NCI-H748 (cell line): ENCODE results near the gene CTSC.
A peak's percentile ranks its signal among the peaks of the same experiment; 100 is the strongest.
"Not testable (repeated sequence)": the region's sequence is repeated elsewhere in the genome, so short reads cannot be mapped to it uniquely, and the experiment has no call there.

Experiments used
- DNase-seq: peaks from one replicate; lab custom pipeline; 2025; ENCODE audit not compliant: unreplicated experiment; lab: John Stamatoyannopoulos, UW

Gene CTSC

DNA sequence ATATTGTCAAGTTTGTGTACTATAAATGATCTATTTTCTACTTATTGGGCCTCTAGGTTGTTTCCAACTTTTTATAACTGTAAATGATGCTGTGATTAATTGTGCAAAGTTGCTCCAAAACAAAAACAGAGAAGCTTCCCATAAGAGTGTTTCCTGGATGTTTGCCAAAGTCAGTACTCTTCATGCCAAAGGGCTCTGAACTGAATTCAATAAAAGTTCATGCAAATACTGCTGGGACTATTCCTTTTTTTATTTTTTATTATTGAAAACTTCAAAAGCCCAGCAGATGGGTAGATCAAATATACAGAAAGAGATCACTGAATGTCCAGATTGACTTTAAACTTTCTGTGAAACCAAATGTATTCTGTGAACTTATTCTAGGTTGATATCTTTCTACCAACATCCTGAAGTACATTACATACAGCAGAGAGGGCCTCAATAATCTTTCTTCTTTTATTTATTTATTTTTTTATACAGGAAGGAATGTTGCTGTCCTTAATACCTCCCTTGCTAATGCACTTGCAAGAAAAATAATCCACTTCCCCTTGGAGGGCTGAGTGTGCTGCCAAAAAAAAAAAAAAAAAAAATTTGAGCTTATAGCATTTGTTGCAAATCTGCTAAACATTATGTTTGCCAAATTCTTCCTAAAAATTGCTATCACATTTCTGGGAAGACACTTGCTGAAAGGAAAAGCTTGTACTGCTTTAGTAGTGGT lies 53.0 kb downstream of the CTSC start:
- no peak for DNase-seq

DNA sequence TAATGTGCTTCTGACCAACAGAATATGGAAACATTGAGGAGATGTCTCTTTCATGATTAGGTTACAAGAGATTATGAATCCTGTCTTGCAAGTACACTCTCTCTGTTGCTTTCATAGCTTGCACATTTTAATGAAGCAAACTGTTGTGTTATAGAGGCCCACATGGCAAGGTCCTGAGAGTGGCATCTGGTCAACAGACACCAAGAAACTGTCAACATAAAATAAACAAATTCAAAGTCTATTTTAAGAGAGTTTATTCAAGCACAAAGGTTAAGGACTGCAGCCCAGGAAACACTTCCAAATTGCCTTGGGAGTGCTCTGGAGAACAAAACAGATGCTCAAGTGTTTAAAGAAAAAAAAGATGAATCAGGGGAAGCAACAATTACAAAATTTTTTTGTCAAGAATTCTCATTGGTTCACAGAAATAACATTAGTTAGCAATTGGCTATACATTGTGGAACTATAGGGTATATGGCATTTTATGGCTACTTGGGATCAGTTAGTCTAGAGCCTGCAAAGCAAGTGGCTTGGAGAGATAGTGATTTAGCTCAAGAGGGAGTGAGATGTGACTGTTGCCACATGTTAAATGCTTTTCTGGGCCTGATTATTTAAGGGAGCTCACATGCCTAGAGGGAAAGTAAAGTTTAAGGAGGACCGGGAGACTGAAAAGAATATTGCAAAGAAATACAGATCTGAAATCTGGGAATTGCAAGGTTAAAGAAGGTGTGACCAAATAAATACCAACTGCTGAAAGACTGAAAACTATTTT lies 54.6 kb downstream of the CTSC start:
- DNase-seq: no peak

DNA sequence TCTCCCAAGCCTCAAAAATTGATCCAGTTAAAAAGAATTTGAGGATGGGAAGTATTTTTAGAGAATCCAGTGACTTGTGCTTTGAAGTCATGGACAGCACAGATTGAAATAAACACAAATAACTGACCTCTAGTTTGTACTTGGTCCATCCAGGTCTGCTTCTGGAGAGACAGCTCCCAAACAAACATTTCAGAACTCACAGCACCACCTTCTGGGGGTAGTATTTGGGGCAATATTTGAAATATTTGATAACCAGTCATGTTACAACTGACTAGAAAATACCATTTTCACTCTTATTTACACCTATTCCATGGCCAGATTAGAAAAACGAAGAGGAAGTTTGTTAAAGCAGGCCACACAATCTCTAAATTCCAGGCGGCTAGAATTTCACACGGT lies 56.2 kb downstream of the CTSC start:
- no peak for DNase-seq

DNA sequence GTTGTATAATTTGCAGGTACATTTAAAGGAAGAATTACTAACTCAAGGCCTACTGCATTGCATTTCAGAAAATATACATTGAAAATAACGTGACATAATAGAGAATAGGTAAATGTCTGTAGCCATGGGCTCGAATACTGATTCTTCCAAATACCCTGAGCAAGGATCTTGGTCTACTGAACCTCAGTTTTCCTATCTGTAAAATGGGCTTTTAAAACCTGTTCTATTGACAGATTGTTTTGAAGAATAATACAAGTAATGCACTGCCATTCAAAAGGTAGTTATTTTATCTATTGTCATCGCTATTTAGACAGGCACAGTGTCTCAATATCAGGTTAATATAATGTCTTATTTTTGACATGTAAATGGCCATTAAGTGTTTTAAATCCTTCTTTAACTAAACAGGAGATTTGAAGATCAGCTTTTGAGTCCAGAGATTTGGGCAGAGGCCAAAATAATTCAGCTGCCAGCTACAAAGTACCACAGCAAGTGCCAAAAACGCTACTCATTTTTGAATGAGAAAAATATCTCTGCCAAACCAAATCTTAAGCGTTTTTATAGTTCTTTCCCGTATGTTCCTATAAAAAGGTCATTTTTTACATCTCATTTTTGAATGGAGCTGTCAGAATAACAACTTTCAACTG lies 56.7 kb downstream of the CTSC start:
- DNase-seq: no peak

DNA sequence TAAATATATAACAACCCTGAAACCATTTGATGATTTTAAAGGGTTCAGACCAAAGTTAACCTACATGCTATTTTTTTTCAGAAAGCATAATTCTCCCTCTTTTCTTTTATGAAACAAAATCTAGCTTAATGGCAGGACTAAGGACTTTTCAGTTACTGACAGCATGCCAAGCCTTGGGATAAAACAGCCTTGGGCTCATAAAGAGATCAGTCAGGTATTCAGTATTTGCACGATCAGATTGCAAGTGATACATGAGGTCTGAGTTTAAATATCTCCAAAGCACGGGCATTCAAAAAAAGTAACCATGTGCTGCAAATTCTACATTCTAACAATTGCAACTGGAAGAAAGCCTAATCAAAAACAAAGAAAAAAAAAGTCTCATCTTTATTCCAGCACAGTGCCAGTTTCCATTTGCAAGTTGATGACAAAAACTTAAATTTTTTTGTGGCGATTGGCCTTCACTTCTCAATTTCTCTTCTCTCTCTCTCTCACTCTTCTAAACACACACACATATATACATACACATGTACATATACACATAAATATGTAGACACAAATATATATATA lies 60.1 kb downstream of the CTSC start:
- no peak for DNase-seq

DNA sequence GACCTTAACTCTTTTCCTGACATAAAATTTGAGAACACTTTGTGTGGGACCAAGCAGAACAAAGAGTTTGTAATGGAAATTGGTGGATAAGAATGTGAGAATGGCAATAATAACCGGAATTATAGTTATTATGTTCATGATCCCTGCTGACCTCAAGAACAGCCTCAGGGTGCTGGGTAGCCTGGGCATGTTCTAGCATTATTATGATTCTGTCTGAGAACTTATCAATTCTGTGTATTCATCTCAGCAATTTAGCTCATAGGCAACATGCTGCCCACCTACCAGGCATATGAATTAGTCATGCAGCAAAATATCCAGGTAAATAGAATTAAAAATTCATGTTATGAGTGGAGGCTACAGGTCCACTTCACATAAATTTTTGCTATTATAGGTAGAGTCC lies 61.9 kb downstream of the CTSC start:
- DNase-seq: no peak

DNA sequence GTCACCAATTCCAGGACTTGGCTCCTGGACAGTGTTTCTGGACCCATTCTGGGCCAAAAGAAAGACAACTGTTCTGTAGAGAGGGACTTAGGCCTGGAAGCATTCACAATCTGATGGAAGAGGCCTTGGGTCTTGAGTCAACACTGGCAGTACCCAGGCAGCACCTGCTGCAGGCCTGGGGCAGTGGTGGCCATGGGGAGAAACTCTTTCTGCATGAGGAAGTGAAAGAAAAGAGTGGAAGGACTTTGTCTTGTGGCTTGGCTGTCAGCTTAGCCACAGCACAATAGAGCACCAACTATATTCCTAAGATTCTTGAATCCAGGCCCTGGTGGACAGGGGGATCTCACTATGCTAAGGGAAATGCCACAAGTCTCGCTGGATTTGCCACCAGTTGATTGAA lies 70.6 kb downstream of the CTSC start:
- no peak for DNase-seq

DNA sequence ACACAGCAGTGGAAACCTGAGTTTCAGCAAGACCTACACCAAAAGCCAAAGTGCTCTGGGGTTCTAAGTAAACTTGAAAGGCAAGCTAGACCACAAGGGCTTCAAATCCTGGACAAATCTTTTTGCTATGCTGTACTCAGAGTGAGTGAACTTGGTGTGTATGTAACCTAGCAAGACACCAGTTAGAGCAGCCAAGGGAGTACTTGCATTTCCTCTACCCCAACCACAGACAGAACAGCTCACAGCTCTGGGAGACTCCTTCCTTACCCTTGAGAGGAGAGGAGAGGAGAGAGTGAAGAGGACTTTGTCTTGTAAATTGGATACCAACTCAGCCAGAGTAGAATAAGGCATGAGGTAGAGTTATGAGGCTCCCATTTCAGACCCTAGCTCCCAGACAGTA lies 71.4 kb downstream of the CTSC start:
- DNase-seq: no peak

DNA sequence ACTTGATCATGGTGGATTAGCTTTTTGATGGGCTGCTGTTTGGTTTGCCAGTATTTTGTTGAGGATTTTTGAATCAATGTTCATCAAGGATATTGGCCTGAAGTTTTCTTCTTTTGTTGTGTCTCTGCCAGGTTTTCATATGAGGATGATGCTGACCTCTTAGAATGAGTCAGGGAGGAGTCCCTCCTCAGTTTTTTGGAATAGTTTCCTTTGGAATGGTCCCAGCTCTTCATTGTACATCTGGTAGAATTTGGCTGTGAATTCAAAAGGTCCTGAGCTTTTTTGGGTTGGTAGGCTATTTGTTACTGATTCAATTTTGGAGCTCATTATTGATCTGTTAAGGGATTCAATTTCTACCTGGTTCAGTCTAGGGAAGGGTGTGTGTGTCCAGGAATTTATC lies 78.1 kb downstream of the CTSC start:
- DNase-seq: no peak

DNA sequence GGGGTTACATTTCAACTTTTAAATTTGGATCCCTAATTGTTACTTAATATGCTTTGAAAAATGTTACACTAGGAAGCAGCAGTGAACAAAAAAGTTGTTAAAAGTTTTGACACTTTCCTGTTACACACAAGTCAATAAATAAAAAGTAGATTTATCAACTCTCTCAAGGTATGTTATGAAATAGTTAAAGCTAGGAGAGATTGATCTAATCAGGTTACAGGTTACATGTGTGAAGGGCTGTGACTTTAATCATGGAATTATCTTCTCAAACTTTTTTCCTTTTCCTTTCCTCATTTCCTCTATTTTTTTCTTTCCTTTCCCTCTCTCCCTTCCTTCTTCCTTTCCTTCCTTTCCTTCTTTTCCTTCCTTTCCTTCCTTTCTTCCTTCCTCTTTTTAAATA lies 85.3 kb downstream of the CTSC start:
- DNase-seq: no peak

DNA sequence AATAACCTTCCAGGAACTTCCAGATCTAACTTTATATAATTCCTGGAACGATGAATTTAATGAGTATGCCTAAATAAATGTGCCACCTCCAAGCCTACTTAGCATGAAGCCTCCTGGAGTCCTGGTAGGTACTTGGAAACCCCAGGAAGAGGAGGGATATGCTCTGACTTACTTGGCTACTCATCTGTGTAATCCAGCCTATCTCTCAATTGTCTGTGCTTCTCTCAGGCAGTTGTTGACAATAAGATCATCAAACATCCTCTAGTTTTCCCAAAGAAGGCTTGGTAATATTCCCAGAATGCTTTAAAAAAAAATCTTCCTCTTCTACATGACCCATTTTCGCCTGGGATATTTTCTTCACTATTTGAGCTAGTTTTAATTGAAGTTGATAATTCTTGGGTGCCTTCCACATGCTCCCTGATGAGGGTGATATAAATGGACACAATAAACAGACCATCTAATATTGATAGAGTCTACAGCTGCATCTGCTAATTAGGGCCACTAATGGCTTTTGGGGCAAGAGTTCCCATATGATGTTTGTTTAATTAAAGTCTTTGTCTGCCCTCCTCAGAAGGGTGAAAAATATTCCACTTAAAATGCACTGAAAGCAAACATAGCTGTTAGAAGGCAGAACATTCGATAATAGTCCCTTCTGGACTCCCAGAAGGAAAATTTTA lies 86.8 kb downstream of the CTSC start:
- peak; percentile 9 for DNase-seq

DNA sequence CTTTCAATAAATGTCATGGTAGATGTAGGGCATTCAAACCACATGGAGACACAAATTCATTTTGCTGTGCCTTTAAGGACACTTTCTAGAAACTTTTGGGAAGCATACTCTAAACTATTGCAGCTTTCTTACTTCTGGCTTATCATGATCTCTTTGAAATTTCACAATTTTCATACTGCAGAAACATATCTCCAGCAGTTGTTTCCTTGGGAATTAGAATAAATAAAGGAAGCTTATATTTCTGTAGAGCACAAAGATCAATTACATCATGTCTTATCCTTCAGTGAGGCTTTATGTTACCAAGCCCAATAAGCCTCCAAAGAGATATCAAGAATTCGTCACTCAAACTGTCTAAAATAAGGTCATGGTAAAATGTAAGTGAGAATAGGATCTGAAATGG lies 87.8 kb downstream of the CTSC start:
- DNase-seq: no peak

DNA sequence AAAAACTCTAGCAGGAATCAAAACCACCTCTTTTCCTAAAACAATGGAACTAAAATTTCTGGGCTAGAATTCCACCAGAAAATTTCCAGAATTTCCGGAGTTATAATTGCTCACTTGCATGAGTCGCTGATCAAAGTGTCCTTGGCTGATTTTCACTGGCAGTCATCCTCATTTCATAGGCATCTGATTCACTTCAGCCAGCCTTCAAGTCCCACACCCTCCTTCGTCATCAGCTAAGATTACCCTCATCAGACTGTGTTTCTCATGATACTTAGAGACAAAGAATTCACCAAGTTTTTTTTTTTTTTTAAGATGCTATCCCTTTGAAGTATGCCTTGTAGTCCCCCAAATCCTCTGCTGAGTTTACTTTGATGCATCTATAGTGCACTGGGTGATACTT lies 90.8 kb downstream of the CTSC start:
- DNase-seq: no peak

DNA sequence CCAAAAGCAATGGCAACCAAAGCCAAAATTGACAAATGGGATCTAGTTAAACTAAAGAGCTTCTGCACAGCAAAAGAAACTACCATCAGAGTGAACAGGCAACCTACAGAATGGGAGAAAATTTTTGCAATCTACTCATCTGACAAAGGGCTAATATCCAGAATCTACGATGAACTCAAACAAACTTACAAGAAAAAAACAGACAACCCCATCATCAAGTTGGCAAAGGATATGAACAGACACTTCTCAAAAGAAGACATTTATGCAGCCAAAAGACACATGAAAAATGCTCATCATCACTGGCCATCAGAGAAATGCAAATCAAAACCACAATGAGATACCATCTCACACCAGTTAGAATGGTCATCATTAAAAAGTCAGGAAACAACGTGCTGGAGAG lies 92.0 kb downstream of the CTSC start:
- not testable (repeated sequence) for DNase-seq
